ENCODE results near the gene SLC9A9. TPM values are rescaled to one million over a fixed set of nuclear protein-coding genes. Genes with fewer than 3 reads are reported as not detected.

The SLC9A9 gene
- total and polyA plus RNA-seq, 9 of the 15 experiments (the other 6 are each of a cell fraction or from before 2014, with no cell fraction given) = 0.03 to 0.13 TPM; not detected in 7

GRCh38 chr3:143283432-143284128, 564.7 kb downstream of the SLC9A9 start (continued):
- TF ChIP-seq CHD7 (IDR thresholded peaks at IDR 0.05; ENCODE audit: low read depth, low read length) = no peak
- TF ChIP-seq ZNF23 (CRISPR knock-in tag; IDR thresholded peaks at IDR 0.05) = no peak
- no peak for TF ChIP-seq USF1 (CRISPR knock-in tag; IDR thresholded peaks at IDR 0.05)
- no peak for TF ChIP-seq ZNF431 (CRISPR knock-in tag; IDR thresholded peaks at IDR 0.05)
- no peak for TF ChIP-seq E2F4 (CRISPR knock-in tag; IDR thresholded peaks at IDR 0.05; ENCODE audit: low read depth)
- no peak for TF ChIP-seq MTF1 (CRISPR knock-in tag; IDR thresholded peaks at IDR 0.05; ENCODE audit: borderline replicate concordance)
- no peak for TF ChIP-seq ZNF197 (CRISPR knock-in tag; IDR thresholded peaks at IDR 0.05; ENCODE audit: low read depth)
- no peak for TF ChIP-seq ZNF384 (IDR thresholded peaks at IDR 0.05; ENCODE audit: low read depth, low read length)
- peak; percentile 88 for TF ChIP-seq SMARCA4 (IDR thresholded peaks at IDR 0.05)
- no peak for TF ChIP-seq WHSC1 (IDR thresholded peaks at IDR 0.05; ENCODE audit: low read length)
- no peak for TF ChIP-seq GTF2A2 (tag; IDR thresholded peaks at IDR 0.05)
- no peak for TF ChIP-seq NR0B1 (IDR thresholded peaks at IDR 0.05; ENCODE audit: partially characterized antibody)
- TF ChIP-seq ZNF445 (CRISPR knock-in tag; IDR thresholded peaks at IDR 0.05; ENCODE audit: low read depth) = no peak
- TF ChIP-seq ZNF239 (CRISPR knock-in tag; IDR thresholded peaks at IDR 0.05) = no peak
